Measurements from ENCODE around the gene ETFBKMT. TPM values are rescaled to one million over a fixed set of nuclear protein-coding genes. Genes with fewer than 3 reads are reported as not detected.
"Not testable (repeated sequence)": the region's sequence is repeated elsewhere in the genome, so short reads cannot be mapped to it uniquely, and the experiment has no call there.

Gene ETFBKMT
- total and polyA plus RNA-seq, 2 donors (not counting 1 experiment from before 2014, with no cell fraction given) = 2.8 to 6.1 TPM

- H3K27ac ChIP-seq (ENCODE audit: insufficient read depth, low read length); H3K4me3 ChIP-seq (replicated peaks in 1 of 4; ENCODE audit: control extremely low read depth in 1 of 4, insufficient read depth in 1 of 4, low read depth in 3 of 4, low read length in 4 of 4); H3K9ac ChIP-seq (ENCODE audit: insufficient read depth, low read length); H4K20me1 ChIP-seq (ENCODE audit: control insufficient read depth, extremely low read depth, insufficient read depth, low read length); DNase-seq (ENCODE audit: low read depth in 2 of 2); H3K9me3 ChIP-seq (ENCODE audit: control insufficient read depth, insufficient read depth, low read depth, low read length); H2AFZ ChIP-seq (ENCODE audit: low read length); H3K4me2 ChIP-seq (ENCODE audit: extremely low read depth, insufficient read depth, low read length); H3K4me1 ChIP-seq (ENCODE audit: control insufficient read depth, extremely low read depth, insufficient read depth, low read length); H3K79me2 ChIP-seq (ENCODE audit: control insufficient read depth, insufficient read depth, low read length); H3K27me3 ChIP-seq (ENCODE audit: control insufficient read depth, insufficient read depth, low read length); H3K36me3 ChIP-seq (ENCODE audit: control insufficient read depth, insufficient read depth, low read length): not testable (repeated sequence)
These were observed 59.2 kb downstream of the ETFBKMT start for GRCh38 chr12:31718542-31719198.

DNA sequence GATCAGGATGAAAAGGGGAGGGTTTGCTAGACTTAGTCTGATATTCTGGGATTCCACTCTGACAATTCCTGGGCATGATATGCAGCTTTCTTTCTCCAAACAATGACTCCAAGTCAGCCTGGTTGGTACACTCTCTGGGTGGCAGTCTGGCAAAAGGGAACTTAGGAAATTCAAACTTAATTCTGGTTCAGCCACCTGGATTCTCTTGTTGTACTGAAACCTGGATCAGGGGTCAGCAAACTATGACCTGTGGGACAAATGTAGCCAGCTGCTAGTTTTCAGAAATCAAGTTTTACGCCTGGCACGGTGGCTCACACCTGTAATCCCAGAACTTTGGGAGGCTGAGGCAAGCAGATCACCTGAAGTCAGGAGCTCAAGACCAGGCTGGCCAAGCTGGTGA is 63.1 kb downstream of the ETFBKMT start:
- Histone ChIP-seq H3K36me3 (ENCODE audit: control insufficient read depth, insufficient read depth, low read length) (no peaks in the 10 kb centered on the region), H3K9ac (ENCODE audit: insufficient read depth, low read length) (no peak overlapping the region), H3K27ac (ENCODE audit: insufficient read depth, low read length) (no peak overlapping the region), H3K4me3 (replicated peaks in 1 of 4; ENCODE audit: control extremely low read depth in 1 of 4, insufficient read depth in 1 of 4, low read depth in 3 of 4, low read length in 4 of 4) (no peak overlapping the region), H2AFZ (ENCODE audit: low read length) (no peak overlapping the region), H3K4me2 (ENCODE audit: extremely low read depth, insufficient read depth, low read length) (no peak overlapping the region), H3K79me2 (ENCODE audit: control insufficient read depth, insufficient read depth, low read length) (no peaks in the 10 kb centered on the region), H3K4me1 (ENCODE audit: control insufficient read depth, extremely low read depth, insufficient read depth, low read length) (no peaks in the 10 kb centered on the region), H4K20me1 (ENCODE audit: control insufficient read depth, extremely low read depth, insufficient read depth, low read length) (no peaks in the 10 kb centered on the region), H3K27me3 (ENCODE audit: control insufficient read depth, insufficient read depth, low read length) (no peaks in the 10 kb centered on the region), H3K9me3 (ENCODE audit: control insufficient read depth, insufficient read depth, low read depth, low read length) (no peaks in the 10 kb centered on the region)
- TF ChIP-seq CTCF (conservative IDR thresholded peaks at IDR 0.05 in 1 of 2, IDR thresholded peaks at IDR 0.05 in 1 of 2; ENCODE audit: low read depth in 1 of 2, low read length in 2 of 2) = no peak
- no peak for TF ChIP-seq EZH2 (IDR thresholded peaks at IDR 0.05; ENCODE audit: low read length, missing control alignments)
- no peak for DNase-seq (ENCODE audit: low read depth in 2 of 2)

Other genes starting within 250 kb of the ETFBKMT start
- gene DENND5B, start 68.6 kb upstream of the ETFBKMT start, total RNA-seq = 3.6 and 5.3 TPM in 2 replicates
- 5.6 and 6.9 TPM in 2 replicates for gene DENND5B, start 68.6 kb upstream of the ETFBKMT start, polyA plus RNA-seq
- 4.9 and 9.1 TPM in 2 replicates for gene AMN1, start 69.3 kb downstream of the ETFBKMT start, total RNA-seq
- 6.8 and 10.4 TPM in 2 replicates for gene AMN1, start 69.3 kb downstream of the ETFBKMT start, polyA plus RNA-seq

Data from fibroblast of lung (primary cell).